ENCODE data around the gene CLNK. TPM values are rescaled to one million over a fixed set of nuclear protein-coding genes. Genes with fewer than 3 reads are reported as not detected.

CLNK gene
- total RNA-seq, 1 donor from 2014 or later, result not detected

DNA sequence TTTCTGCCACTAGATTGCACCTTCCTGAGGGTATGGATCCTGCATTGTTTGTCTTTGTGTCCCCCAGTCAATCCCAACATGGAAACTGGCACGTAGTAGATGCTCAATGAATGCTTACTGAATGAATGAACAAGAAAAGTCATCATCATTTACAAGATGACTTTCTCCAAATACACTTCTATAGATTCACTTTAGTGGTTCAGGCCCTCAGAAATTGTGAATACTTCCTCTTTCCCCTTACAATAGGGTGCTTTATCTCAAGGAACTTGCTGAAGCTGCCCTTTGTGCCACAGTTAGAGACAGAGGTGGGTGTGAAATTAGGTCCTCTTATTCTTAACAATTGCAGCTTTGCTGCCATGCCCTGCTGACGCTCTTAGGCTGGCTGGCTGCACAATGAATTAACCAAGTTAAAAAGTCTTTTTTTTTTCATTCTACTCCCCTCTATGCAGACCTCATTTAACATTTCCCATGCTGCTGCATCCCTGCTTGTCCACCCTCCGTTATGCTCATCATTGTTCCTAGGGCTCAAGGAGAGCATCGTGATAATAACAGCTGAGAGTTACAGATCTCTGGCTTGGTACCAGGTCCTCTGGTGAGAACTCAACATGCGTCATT lies 119.3 kb downstream of the CLNK start:
- TF ChIP-seq, protein P1, sequence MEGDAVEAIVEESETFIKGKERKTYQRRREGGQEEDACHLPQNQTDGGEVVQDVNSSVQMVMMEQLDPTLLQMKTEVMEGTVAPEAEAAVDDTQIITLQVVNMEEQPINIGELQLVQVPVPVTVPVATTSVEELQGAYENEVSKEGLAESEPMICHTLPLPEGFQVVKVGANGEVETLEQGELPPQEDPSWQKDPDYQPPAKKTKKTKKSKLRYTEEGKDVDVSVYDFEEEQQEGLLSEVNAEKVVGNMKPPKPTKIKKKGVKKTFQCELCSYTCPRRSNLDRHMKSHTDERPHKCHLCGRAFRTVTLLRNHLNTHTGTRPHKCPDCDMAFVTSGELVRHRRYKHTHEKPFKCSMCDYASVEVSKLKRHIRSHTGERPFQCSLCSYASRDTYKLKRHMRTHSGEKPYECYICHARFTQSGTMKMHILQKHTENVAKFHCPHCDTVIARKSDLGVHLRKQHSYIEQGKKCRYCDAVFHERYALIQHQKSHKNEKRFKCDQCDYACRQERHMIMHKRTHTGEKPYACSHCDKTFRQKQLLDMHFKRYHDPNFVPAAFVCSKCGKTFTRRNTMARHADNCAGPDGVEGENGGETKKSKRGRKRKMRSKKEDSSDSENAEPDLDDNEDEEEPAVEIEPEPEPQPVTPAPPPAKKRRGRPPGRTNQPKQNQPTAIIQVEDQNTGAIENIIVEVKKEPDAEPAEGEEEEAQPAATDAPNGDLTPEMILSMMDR (IDR thresholded peaks at IDR 0.05), result no peak
- TF ChIP-seq POLR2A (IDR thresholded peaks at IDR 0.05), result no peak
- no peak for TF ChIP-seq POLR2AphosphoS5 (IDR thresholded peaks at IDR 0.05; ENCODE audit: insufficient read depth in 1 of 2, low read depth in 1 of 2)
- intact Hi-C loops (cut with DNase I), result no loop called here
- DNase-seq (ENCODE audit: extremely low spot score in 2 of 2), result peak in 1 of 2 donors; percentile 37
- H3K4me1 ChIP-seq, result no peaks in the 10 kb centered on the region
- no peaks in the 10 kb centered on the region for H3K36me3 ChIP-seq
- H3K27me3 ChIP-seq, result no peaks in the 10 kb centered on the region
- no peak overlapping the region for H3K27ac ChIP-seq
- H3K4me3 ChIP-seq, result no peak overlapping the region
- H3K9me3 ChIP-seq, result no peaks in the 10 kb centered on the region

DNA sequence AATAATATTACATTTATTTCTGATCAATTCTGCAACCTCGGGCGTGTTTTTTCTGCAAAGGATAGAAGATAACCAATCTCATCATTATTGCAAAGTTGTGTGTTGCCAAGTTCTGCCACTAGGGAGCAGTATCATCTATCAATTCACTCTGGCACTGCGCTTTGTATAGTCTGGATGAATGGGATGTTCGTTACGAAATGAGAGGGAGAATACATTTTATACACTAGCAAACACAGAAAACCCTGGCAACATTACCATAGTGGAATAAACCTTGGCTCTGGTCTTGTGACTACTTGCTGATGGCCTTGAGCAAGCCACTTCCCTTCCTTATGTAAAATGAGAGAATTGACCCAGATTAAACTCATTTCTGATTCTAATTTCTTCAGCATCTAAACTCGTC lies 129.9 kb downstream of the CLNK start:
- intact Hi-C loops (cut with DNase I), result no loop called here
- no peaks in the 10 kb centered on the region for H3K9me3 ChIP-seq
- H3K27me3 ChIP-seq, result no peaks in the 10 kb centered on the region
- H3K4me1 ChIP-seq, result no peaks in the 10 kb centered on the region
- no peak for DNase-seq (ENCODE audit: extremely low spot score in 2 of 2)
- H3K4me3 ChIP-seq, result no peak overlapping the region
- TF ChIP-seq, protein P1 (IDR thresholded peaks at IDR 0.05), result peak; percentile 43 to 48 (median 44)
- TF ChIP-seq POLR2A (IDR thresholded peaks at IDR 0.05) (no peak), POLR2AphosphoS5 (IDR thresholded peaks at IDR 0.05; ENCODE audit: insufficient read depth in 1 of 2, low read depth in 1 of 2) (peak in 1 of 2 donors; percentile 13)
- H3K27ac ChIP-seq, result no peak overlapping the region
- H3K36me3 ChIP-seq, result no peaks in the 10 kb centered on the region

DNA sequence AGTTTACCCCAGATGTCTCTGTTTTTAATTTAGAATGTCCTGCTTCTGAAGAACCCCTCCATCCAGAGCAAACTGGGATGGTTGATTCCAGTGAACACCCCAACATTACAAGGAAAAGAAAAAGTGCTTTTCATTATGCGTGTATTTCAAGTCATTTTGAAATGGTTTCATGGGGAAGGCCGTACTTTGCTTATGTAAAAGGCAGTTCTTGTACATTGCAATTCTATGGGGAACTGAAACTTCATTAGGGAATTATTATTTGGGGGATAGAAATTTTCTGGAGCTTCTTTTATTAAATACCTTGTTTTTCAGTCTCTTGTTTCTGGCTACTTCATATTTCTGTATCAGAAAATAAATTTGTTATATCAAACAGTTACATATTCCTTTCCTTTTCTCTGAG lies 130.4 kb downstream of the CLNK start:
- Histone ChIP-seq H3K27me3 (no peaks in the 10 kb centered on the region), H3K27ac (no peak overlapping the region), H3K4me1 (no peaks in the 10 kb centered on the region), H3K9me3 (no peaks in the 10 kb centered on the region), H3K36me3 (no peaks in the 10 kb centered on the region), H3K4me3 (no peak overlapping the region)
- TF ChIP-seq POLR2AphosphoS5 (IDR thresholded peaks at IDR 0.05; ENCODE audit: insufficient read depth in 1 of 2, low read depth in 1 of 2) (no peak), POLR2A (IDR thresholded peaks at IDR 0.05) (no peak)
- TF ChIP-seq, protein P1 (IDR thresholded peaks at IDR 0.05), result no peak
- DNase-seq (ENCODE audit: extremely low spot score in 2 of 2), result no peak
- intact Hi-C loops (cut with DNase I), result no loop called here

DNA sequence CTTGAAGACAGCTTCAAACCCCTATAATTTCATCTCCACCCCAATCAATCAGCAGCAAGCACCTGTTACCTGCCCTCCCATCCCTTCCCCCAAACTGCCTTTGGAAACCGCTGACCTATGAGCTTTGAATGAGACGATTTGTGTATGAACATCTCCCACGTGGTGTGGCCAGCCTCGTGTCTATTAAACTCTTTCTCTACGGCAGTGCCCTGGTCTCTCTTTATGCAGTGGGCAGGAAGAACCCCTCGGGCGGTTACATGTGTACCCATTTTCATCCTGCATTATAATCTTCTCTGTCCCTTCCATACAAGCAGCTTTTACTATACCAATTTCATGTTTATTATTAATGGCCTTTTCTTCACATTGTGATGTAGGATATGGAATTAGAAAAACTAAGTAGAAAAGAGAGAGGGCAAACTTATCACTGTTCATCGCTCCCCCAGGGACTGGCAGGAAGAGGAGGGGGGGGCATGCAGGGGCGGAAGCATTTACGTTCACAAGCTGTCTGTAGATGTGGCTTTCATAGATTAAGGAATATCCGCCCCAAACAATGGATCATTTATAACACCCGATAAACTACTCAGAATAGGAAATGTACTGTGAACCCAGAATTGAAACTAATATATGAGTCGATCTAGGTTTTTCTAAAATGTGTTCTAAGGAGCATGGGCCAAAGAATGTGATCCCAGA lies 131.8 kb downstream of the CLNK start:
- Histone ChIP-seq H3K4me3 (no peak overlapping the region), H3K27me3 (no peaks in the 10 kb centered on the region), H3K27ac (no peak overlapping the region), H3K9me3 (no peaks in the 10 kb centered on the region), H3K4me1 (no peaks in the 10 kb centered on the region), H3K36me3 (no peaks in the 10 kb centered on the region)
- DNase-seq (ENCODE audit: extremely low spot score in 2 of 2), result no peak
- intact Hi-C loops (cut with DNase I), result no loop called here
- TF ChIP-seq, protein P1 (IDR thresholded peaks at IDR 0.05), result no peak
- TF ChIP-seq POLR2AphosphoS5 (IDR thresholded peaks at IDR 0.05; ENCODE audit: insufficient read depth in 1 of 2, low read depth in 1 of 2) (no peak), POLR2A (IDR thresholded peaks at IDR 0.05) (no peak)

DNA sequence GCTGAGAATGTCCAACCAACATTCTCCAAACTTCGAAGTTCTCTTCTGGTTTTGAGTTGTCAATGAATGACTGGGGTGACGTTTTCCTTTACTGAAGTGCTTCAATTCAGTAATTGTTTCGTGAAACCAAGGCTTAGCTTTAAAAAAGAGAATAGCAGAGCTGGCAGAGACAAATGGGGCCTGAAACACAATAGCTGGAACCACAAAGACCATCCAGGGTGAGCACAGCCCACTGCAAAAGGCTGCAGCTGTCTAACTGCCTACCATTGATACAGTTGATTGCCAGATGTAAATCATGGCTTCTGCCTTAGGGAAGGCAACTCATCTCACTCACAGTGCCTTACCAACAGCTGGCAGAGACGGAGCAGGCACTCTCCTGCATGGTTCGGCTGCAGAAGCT lies 148.7 kb downstream of the CLNK start:
- Histone ChIP-seq H3K4me3 (no peak overlapping the region), H3K4me1 (no peaks in the 10 kb centered on the region), H3K27ac (no peak overlapping the region), H3K9me3 (no peaks in the 10 kb centered on the region), H3K27me3 (no peaks in the 10 kb centered on the region), H3K36me3 (no peaks in the 10 kb centered on the region)
- intact Hi-C loops (cut with DNase I), result loop anchor here (5.0 to 10.0 kb wide), 2 partner anchors 81 to 369 kb away; partner anchors contain the start of gene ZNF518B
- TF ChIP-seq POLR2A (IDR thresholded peaks at IDR 0.05), result no peak
- TF ChIP-seq, protein P1 (IDR thresholded peaks at IDR 0.05), result no peak
- TF ChIP-seq POLR2AphosphoS5 (IDR thresholded peaks at IDR 0.05; ENCODE audit: insufficient read depth in 1 of 2, low read depth in 1 of 2), result no peak
- DNase-seq (ENCODE audit: extremely low spot score in 2 of 2), result no peak
